DMS79 (cell line): ENCODE data around the gene KCNK17.
A peak's percentile ranks its signal among the peaks of the same experiment; 100 is the strongest.

Source experiments
- DNase-seq: peaks from one replicate; lab custom pipeline; 2025; lab: John Stamatoyannopoulos, UW

KCNK17 gene

DNA sequence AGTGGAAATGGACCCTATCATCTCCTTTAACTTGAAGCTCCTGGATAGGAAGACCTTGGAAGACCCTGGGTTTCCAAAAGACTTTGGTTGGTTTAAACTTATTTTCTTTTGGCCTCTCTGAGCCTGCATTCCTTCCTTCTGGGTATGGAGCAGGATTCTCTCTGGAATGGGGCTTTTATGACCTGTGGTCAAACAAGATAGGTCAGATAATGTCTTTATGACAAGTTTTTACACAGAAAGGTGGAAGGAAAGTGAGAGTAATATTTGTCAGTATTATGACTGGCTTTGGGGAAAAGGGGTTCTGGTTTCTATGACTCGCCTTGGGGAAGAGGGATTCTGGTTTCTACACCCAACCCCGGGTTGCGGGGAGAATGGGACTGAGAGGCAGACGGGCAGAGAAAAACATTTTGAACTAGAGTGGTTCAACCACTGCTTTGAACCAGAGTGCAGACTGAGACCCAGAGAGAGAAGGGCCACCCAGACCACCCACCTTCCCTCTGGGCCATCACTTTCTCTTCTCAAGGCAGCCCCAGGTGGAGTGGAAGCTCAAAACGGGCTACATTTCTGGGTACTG, 47.4 kb downstream of the KCNK17 start:
- no peak for DNase-seq

DNA sequence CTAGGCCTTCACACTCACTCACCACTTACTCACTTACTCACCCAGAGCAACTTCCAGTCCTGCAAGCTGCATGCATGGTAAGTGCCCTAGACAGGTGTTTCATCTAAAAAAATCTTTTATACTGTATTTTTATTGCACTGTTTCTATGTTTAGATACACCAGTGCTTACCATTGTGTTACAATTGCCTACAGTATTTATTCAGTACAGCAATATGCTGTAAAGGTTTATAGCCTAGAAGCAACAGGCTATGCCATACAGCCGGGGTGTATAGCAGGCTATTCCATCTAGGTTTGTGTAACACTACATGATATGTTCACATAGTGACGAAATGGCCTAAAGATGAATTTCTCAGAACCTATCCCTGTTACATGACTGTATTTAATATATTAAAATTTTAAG, 47.8 kb downstream of the KCNK17 start:
- DNase-seq: peak; percentile 49

GRCh38 chr6:39263303-39264037, 50.7 kb downstream of the KCNK17 start:
- DNase-seq: peak; percentile 89

GRCh38 chr6:39261751-39262150, 52.5 kb downstream of the KCNK17 start:
- DNase-seq: no peak

GRCh38 chr6:39260953-39261352, 53.3 kb downstream of the KCNK17 start:
- DNase-seq: no peak

DNA sequence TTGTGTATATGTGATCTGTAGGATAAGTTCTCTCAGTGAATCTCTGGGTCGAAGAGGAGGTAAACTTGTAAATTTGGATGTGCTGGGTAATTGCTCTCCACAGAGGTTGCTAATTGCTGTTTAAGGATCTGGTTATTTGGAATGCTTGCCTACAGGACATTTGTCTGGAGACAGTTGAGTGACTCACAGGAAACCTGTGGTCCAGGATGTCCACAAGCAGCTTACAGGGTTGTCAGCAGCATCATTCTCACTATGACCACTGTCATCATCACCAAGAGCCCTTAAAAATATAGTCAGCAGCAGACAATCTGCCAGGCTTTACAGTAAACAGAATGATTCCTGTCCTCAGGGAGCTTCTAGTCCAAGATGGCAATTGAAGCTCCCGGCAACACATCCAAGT, 53.8 kb downstream of the KCNK17 start:
- DNase-seq: no peak

GRCh38 chr6:39256294-39256940, 57.8 kb downstream of the KCNK17 start:
- no peak for DNase-seq

DNA sequence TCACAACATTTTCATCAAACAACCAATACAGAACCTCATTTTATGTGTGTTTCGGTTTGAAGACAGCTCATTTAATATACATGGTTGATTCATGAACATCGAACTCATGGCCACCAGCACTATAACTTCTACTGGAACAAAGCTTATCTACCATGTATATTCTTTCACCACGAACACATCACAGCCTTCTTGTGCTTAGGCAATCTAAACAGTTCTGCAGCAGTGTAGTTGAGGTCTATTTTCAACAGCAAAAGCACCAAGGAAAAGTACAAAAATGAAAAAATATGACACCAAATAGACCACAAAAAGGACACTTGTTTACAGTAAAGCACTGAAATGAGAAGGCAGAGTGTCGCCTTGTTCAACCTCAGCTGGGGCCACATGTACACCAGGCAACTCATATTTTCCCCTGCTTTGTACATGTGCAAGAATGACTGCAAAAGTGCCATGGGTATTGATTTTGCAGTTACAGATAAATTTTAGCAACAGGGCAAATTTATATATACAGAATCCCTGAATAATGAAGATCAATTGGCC, 59.2 kb downstream of the KCNK17 start:
- DNase-seq: no peak

DNA sequence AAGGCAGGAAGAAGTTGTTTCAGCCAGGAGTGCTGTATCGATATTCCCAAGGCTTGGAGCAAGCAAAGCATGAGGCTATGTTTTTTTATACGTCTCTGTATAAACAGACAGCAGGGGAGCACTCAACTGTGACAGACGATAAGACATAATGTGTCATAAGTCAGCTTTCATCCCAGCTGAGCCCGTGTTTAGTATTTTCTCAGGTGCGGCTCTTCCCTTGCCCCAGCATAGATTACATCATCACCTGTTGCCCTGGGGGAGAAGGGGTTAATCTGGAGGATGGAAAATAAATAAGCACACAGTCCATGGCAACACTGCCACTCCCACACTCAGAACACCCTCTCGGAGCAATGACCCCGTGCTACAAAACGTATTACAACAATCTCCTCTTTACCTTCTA, 62.8 kb downstream of the KCNK17 start:
- no peak for DNase-seq

DNA sequence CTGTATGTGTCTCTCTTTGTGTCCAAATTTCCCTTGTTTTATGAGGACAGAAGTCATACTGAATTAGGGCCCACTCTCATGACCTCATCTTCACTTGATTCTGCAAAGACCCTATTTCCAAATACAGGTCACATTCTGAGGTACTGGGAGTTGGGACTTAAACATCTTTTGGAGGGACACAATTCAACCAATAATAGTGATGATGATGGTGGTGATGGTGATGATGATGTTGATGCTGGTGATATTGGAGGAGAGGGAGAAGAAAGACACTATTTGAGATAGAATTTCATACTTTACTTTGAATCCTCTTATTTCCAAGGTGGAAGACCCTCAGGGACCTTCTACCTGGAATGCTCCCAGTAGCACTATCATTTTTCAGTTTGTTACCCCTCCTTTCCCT, 63.7 kb downstream of the KCNK17 start:
- no peak for DNase-seq

GRCh38 chr6:39249278-39249677, 64.9 kb downstream of the KCNK17 start:
- no peak for DNase-seq
